Subcutaneous abdominal adipose tissue (tissue), 5 donors: ENCODE data around the gene CCDC169.

Experiments
- H3K27ac ChIP-seq: one replicate; pipeline ENCODE4 v1.7.0; 2013; ENCODE audit warnings: low read depth, mild to moderate bottlenecking, inconsistent platforms, low read length, moderate library complexity
- H3K27me3 ChIP-seq, 5 donors: one replicate each; pipeline ENCODE4 v1.7.0; 2013; ENCODE audit warnings: low read length in 5 of 5, inconsistent platforms in 1 of 5; ENCODE audit not compliant: control insufficient read depth in 5 of 5, insufficient read depth in 4 of 5
- H3K36me3 ChIP-seq, 5 donors: one replicate each; pipeline ENCODE4 v1.7.0; 2013; ENCODE audit warnings: low read length in 5 of 5; ENCODE audit not compliant: control insufficient read depth in 5 of 5, insufficient read depth in 5 of 5
- H3K4me1 ChIP-seq, 5 donors: one replicate each; pipeline ENCODE4 v1.7.0; 2013; ENCODE audit warnings: low read length in 5 of 5, mild to moderate bottlenecking in 3 of 5, moderate library complexity in 1 of 5; ENCODE audit not compliant: control insufficient read depth in 5 of 5, insufficient read depth in 5 of 5
- H3K4me3 ChIP-seq, 5 donors: one replicate each; pipeline ENCODE4 v1.7.0; 2013; ENCODE audit warnings: low read length in 5 of 5, low read depth in 1 of 5
- H3K9ac ChIP-seq, 5 donors: one replicate each; pipeline ENCODE4 v1.7.0; 2013; ENCODE audit warnings: low read length in 5 of 5, mild to moderate bottlenecking in 4 of 5, moderate library complexity in 3 of 5
- H3K9me3 ChIP-seq, 5 donors: one replicate each; pipeline ENCODE4 v1.7.0; 2013; ENCODE audit warnings: low read length in 5 of 5; ENCODE audit not compliant: control insufficient read depth in 5 of 5
- donor health status: healthy.
- donor health status: healthy.
- donor health status: healthy.
- donor health status: healthy.
- donor health status: healthy.

Gene CCDC169

DNA sequence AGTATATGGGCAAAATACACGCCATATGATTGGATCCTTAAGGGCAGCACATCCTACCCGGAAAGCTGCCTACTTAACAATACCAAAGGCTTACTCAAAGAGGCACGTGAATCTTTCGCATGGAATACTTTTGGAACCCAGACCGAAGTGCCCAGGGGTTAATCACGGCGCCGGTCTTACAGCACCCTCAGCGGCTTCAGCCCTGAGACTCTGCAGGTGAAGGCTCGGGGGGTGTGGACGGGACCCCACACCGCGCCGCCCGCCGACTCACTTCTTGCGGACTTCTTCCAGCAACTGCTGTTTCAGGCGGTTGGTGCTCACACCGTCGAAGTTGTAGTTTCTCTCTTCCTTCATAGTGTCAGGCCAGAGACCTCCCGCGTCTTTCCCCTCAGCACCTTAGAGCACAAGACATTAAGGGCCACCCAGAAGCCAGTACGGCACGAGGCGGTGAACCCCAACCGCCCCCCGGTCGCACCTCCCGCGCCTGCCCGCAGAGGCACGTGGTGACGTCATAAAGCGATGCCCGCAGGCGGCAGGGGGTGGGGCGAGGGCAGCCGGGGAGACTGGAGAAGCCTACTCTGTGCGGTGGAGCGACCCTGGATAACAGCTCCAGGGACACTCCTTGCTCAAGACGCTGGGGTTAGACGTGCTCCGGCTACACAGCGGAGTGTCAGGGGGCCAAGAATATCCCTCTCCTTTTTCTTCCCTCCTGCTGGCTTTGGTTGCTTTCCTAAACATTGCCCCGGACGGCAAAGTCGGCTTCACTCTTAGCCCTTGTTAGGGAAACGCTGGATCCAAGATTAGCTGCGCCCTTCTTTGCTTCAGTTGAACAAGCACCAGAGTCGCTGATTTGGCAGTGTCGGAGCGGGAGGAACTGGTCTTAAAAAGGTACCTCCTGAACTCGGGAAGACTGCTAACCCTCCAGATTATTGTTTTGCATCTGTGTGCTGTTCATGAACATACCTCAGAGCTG is at the start of gene CCDC169:
CCDC169 (minus strand) TSS at position 449 of the 973 bp plus-strand sequence; CDS start at position 354, 95 bp downstream.
- peak within 1 kb of the TSS in 4 of 5 donors; percentile 64 to 88 (median 76) for H3K9ac ChIP-seq
- H3K27ac ChIP-seq, result peak within 1 kb of the TSS; percentile 38
- no peaks in the 10 kb centered on the region for H3K27me3 ChIP-seq
- H3K9me3 ChIP-seq, result no peaks in the 10 kb centered on the region
- H3K36me3 ChIP-seq, result peaks cover 0 to 11% (median 3%) of the 10 kb centered on the region in 5 donors
- H3K4me1 ChIP-seq, result peaks cover 0 to 19% (median 18%) of the 10 kb centered on the region in 5 donors
- H3K4me3 ChIP-seq, result peak within 1 kb of the TSS; percentile 71 to 95 (median 82)

DNA sequence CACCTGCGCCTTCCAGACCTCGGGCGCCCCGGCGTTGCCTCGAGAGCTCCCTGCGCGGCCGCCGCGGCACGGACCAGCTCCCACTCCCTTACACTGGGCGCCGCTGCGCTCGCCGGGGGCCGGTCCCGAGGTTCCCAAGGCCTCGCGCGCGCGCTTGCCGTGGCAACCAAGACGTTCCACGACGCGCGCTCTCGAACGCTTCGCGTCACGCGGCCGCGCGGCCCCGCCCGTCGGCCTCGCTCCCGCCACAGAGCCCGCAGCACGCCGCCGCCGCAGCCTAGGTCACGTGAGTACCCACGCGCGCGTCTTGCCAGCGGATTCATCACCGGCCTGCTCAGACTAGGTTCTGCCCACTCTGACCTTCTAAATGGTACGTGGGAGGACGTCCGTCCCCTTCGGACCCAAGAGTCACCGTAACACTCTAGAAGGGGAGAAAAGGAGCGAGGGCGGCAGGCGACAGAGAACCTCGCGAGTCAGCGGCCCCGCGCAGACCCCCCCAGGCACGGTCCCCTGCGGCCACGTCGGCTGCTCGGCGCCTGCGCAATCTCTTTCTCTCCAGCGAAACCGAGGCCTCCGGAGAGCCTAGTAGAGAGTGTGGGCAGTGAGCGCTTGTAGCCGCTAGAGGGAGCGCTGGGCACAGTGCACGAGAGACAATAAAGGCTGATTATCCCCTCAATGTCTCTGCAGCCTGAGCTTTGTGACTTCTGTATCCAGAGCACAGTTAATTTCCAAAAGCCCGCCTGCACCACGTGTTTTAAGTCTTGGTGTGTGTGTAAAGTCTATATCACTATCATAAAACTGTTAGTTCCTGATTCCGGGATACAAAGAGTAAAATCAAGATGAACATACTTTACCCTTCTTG is 48.8 kb upstream of the CCDC169 start, which contains the start of gene SPART:
SPART (minus strand) TSS at position 173 of the 862 bp plus-strand sequence. CDS start 10,564 bp downstream, outside the sequence.
- peak within 1 kb of the TSS; percentile 93 to 99 (median 99) for H3K9ac ChIP-seq
- no peaks in the 10 kb centered on the region for H3K9me3 ChIP-seq
- peak within 1 kb of the TSS; percentile 77 to 99 (median 90) for H3K4me3 ChIP-seq
- no peaks in the 10 kb centered on the region for H3K36me3 ChIP-seq
- H3K27me3 ChIP-seq, result no peaks in the 10 kb centered on the region
- H3K4me1 ChIP-seq, result peaks cover 0 to 32% (median 24%) of the 10 kb centered on the region in 5 donors
- H3K27ac ChIP-seq, result peak within 1 kb of the TSS; percentile 100

DNA sequence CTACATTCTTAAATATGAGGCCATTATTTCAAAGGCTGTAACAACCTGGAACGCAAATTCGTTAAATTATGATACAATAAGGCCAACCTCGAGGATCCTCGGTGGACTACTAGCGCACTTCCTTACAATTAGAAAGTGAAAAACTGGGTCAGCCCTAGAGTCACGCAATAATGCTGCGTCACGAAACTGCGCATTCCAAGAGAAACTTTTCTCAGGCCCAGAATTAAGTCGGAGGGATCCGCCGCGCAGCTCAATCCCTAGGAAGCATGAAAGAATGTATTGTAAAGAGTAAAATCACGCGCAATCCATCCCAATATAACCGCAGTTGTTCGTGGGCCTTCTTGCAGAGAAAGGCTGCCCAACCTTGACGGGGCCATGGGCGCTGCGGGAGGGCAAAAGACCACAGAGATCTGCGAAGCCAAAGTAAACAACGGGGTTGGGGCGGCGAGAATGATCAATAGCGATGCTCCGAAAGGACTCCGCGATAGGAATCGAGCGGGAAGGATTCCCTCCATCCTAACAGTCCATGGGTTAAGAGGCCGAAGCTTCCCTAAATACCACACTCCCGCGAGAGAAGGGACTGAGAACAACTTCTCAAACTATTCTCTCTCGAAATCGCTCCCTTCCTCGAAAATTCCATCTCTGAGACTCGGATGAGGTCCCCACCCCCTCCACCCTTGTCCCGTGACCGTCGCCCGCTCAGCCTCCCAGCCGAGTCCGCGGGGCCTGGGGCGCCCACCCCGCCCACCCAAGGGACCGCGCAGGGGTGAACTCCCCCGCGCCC is 48.0 kb upstream of the CCDC169 start:
- peak overlapping the region; percentile 77 to 99 (median 90) for H3K4me3 ChIP-seq
- no peaks in the 10 kb centered on the region for H3K36me3 ChIP-seq
- peaks cover 0 to 34% (median 25%) of the 10 kb centered on the region in 5 donors for H3K4me1 ChIP-seq
- H3K27ac ChIP-seq, result peak overlapping the region; percentile 100
- no peaks in the 10 kb centered on the region for H3K27me3 ChIP-seq
- no peaks in the 10 kb centered on the region for H3K9me3 ChIP-seq
- H3K9ac ChIP-seq, result peak overlapping the region; percentile 93 to 99 (median 99)

DNA sequence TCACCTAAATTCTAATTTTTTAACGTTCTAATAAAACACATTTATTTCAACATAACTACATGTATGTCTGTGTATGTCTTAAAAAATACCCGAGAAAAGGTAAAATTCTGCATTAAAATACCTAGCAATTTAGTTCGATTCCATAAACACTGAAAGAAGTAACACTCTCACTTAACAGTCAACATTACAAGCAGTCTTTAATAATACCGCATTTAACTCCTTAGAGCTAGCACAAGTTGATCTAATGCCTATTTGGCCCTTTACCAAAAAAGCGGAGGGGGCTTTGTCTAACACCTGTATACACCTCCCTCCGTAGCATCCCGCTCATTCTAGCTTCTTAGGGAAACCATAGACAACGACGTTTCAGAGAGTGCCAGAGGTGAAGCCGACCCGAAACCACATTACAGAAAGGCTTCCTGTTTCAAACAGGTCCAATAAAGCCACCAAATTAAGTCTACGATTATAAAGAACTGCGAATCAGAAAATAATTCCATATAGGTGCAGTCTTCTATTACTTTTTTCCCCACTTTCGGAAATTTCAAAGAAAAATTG is 47.3 kb upstream of the CCDC169 start:
- H3K4me3 ChIP-seq, result peak overlapping the region; percentile 77 to 99 (median 90)
- no peaks in the 10 kb centered on the region for H3K9me3 ChIP-seq
- H3K27me3 ChIP-seq, result no peaks in the 10 kb centered on the region
- H3K4me1 ChIP-seq, result peaks cover 0 to 34% (median 25%) of the 10 kb centered on the region in 5 donors
- peak overlapping the region; percentile 93 to 99 (median 99) for H3K9ac ChIP-seq
- peak overlapping the region; percentile 100 for H3K27ac ChIP-seq
- no peaks in the 10 kb centered on the region for H3K36me3 ChIP-seq

DNA sequence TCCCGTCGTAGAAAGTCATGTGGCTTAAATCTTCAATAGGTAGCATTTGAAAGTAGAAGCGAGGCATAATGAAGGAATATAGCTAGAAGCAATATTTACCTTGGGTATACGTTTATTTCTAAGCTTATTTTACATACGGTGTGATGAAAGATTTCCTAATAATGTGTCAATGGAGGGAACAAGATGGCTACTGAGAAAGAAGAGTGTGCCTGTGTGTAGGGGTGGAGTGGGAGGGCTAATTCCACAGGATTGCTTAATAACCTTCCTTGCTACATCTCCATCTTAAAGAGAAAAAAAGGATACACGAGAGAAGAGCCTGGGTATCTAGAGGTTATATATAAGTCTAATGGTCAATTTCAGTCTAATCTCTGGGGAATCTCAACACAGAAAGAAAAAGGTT is 46.6 kb upstream of the CCDC169 start:
- Histone ChIP-seq H3K27ac (peak overlapping the region; percentile 100), H3K36me3 (no peaks in the 10 kb centered on the region), H3K9me3 (no peaks in the 10 kb centered on the region), H3K27me3 (no peaks in the 10 kb centered on the region), H3K9ac (peak overlapping the region in 1 of 5 donors; percentile 99), H3K4me3 (peak overlapping the region in 2 of 5 donors; percentile 15 to 99), H3K4me1 (peaks cover 0 to 34% (median 25%) of the 10 kb centered on the region in 5 donors)

DNA sequence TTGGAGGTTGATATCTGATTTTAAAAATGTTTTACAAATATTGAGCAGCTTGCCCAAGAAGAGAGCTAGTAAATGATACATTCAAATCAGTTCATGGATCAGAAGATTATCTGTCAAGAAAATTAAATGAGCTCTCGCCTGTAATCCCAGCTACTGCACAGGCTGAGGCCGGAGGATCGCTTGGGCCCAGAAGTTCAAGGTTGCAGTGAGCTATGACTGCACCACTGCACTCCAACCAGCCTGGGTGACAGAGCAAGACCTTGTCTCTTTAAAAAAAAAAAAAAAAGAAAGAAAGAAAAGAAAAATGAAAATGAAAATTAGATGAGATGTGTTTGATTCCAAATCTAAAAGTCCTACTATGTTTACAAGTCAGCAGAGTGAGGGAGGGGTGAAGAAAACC is 46.2 kb upstream of the CCDC169 start:
- Histone ChIP-seq H3K27me3 (no peaks in the 10 kb centered on the region), H3K36me3 (no peaks in the 10 kb centered on the region), H3K4me1 (peaks cover 0 to 34% (median 25%) of the 10 kb centered on the region in 5 donors), H3K27ac (peak overlapping the region; percentile 100), H3K9me3 (no peaks in the 10 kb centered on the region), H3K4me3 (peak overlapping the region in 1 of 5 donors; percentile 15), H3K9ac (no peak overlapping the region)

DNA sequence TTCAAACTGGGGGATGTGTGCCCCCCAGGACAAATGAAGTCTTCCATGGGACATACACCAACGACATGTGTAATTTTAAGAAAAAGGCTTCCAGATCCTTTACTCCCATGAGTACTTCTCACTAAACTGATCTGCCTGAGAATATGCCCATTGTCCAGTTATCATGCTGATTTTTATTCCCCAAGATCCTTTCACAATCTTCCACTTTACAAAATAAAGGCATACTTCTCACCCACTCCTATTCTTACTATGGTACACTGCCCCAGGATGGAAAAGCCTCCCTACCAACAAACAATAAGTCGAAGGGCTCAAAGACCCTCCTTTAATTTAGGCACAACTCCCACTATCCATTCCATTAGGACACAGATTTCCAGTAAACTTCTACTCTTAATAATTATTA is 45.1 kb upstream of the CCDC169 start:
- no peaks in the 10 kb centered on the region for H3K36me3 ChIP-seq
- H3K9ac ChIP-seq, result no peak overlapping the region
- H3K27me3 ChIP-seq, result no peaks in the 10 kb centered on the region
- H3K4me1 ChIP-seq, result peaks cover 0 to 34% (median 25%) of the 10 kb centered on the region in 5 donors
- H3K27ac ChIP-seq, result no peak overlapping the region
- H3K4me3 ChIP-seq, result no peak overlapping the region
- no peaks in the 10 kb centered on the region for H3K9me3 ChIP-seq

DNA sequence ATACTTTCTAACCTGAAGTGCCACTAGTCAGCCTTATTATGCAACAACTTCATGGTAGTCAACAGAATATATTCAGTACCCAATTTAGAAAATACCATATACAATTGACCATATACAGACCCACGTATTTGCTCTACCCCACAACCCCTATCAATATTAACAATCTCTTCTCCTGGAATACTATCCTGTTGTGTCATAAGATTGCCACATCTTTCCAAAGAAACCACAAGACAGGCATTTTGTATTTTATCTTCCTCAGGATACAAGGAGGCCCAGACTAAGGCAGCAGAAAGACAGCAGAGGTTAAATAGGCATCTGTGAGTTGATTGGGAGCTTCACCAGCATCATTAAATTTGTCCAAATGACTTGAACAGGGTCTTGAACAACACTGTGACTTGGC is 44.1 kb upstream of the CCDC169 start:
- no peak overlapping the region for H3K9ac ChIP-seq
- peaks cover 0 to 27% (median 19%) of the 10 kb centered on the region in 5 donors for H3K4me1 ChIP-seq
- H3K4me3 ChIP-seq, result no peak overlapping the region
- H3K27ac ChIP-seq, result no peak overlapping the region
- no peaks in the 10 kb centered on the region for H3K36me3 ChIP-seq
- no peaks in the 10 kb centered on the region for H3K9me3 ChIP-seq
- no peaks in the 10 kb centered on the region for H3K27me3 ChIP-seq
